ENCODE measurements around the gene ZFAND6. TPM values are rescaled to one million over a fixed set of nuclear protein-coding genes. Genes with fewer than 3 reads are reported as not detected.
"Not testable (repeated sequence)": the region's sequence is repeated elsewhere in the genome, so short reads cannot be mapped to it uniquely, and the experiment has no call there.

The ZFAND6 gene
- total RNA-seq, 4 donors from 2014 or later: 119 to 452 (median 172) TPM

DNA sequence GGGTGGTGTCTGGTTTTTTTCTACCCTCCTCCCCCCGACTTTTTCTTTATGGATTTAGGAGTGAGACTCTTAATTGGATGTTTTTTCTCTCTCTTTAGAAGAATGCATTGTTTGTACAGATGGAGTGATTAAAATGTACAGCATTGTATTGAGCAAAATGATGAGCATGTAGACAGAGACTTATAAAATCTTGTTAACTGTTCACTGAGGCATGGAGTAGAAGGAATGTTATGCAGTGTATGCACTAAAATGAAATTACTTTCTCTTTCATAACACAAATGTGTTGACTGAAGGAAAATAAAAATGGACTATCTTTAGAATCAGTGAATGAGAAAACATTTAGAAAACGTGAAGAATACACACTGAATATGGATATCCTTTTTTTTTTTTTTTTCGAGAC, 39.8 kb downstream of the ZFAND6 start:
- TF ChIP-seq, protein P1, sequence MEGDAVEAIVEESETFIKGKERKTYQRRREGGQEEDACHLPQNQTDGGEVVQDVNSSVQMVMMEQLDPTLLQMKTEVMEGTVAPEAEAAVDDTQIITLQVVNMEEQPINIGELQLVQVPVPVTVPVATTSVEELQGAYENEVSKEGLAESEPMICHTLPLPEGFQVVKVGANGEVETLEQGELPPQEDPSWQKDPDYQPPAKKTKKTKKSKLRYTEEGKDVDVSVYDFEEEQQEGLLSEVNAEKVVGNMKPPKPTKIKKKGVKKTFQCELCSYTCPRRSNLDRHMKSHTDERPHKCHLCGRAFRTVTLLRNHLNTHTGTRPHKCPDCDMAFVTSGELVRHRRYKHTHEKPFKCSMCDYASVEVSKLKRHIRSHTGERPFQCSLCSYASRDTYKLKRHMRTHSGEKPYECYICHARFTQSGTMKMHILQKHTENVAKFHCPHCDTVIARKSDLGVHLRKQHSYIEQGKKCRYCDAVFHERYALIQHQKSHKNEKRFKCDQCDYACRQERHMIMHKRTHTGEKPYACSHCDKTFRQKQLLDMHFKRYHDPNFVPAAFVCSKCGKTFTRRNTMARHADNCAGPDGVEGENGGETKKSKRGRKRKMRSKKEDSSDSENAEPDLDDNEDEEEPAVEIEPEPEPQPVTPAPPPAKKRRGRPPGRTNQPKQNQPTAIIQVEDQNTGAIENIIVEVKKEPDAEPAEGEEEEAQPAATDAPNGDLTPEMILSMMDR (IDR thresholded peaks at IDR 0.05): no peak
- TF ChIP-seq POLR2A (IDR thresholded peaks at IDR 0.05): no peak
- Histone ChIP-seq H3K4me1 (peaks cover 0 to 16% of the 10 kb centered on the region in 2 donors), H3K27ac (no peak overlapping the region)

DNA sequence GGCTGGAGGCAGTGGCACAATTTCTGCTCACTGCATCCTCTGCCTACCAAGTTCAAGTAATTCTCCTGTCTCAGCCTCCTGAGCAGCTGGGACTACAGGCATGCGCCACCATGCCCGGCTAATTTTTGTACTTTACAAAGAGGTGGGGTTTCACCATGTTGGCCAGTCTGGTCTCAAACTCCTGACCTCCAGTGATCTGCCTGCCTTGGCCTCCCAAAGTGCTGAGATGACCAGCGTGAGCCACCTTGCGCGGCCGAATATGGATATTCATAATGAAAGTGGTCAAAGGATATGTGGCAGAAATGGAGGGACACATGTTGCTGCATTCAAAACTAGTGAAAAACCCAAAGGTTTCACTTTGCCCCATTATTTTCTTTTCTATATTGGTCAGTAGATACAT, 40.2 kb downstream of the ZFAND6 start:
- H3K9me3 ChIP-seq; H3K36me3 ChIP-seq; H3K27me3 ChIP-seq; H3K27ac ChIP-seq; DNase-seq; intact Hi-C loops (cut with DNase I; ENCODE audit: low total_unique reads); H3K4me3 ChIP-seq: not testable (repeated sequence)
- peaks cover 0 to 16% of the 10 kb centered on the region in 2 donors for H3K4me1 ChIP-seq

More for the DNA sequence above, 39.8 kb downstream of the ZFAND6 start:
- H3K4me3 ChIP-seq: no peak overlapping the region
- intact Hi-C loops (cut with DNase I; ENCODE audit: low total_unique reads): no loop called here
- no peak for DNase-seq
- no peaks in the 10 kb centered on the region for H3K27me3 ChIP-seq
- H3K9me3 ChIP-seq: no peaks in the 10 kb centered on the region
- no peaks in the 10 kb centered on the region for H3K36me3 ChIP-seq

DNA sequence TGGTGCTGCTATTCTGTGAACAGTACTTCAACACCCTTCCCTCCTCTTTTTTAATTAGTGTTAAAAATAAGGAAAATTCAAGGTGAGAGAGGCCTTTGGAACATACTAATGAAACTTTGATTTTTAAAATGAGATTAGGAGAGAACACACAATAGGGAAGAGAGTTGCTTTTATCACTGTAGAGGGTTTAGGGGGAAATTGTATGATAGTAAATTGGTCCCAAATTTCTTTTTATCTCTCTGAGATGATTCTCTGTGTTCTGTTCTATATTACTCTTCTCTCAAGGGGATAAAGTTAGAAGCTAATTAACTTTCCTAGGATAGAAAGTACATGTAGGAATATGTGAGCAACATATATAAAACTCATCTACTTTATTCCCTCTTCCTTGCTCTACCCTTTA, 40.8 kb downstream of the ZFAND6 start:
- Histone ChIP-seq H3K36me3 (no peaks in the 10 kb centered on the region), H3K27me3 (no peaks in the 10 kb centered on the region), H3K4me3 (no peak overlapping the region), H3K4me1 (peaks cover 0 to 14% of the 10 kb centered on the region in 2 donors), H3K9me3 (no peaks in the 10 kb centered on the region), H3K27ac (no peak overlapping the region)
- no peak for TF ChIP-seq POLR2A (IDR thresholded peaks at IDR 0.05)
- no peak for DNase-seq
- intact Hi-C loops (cut with DNase I; ENCODE audit: low total_unique reads): no loop called here

DNA sequence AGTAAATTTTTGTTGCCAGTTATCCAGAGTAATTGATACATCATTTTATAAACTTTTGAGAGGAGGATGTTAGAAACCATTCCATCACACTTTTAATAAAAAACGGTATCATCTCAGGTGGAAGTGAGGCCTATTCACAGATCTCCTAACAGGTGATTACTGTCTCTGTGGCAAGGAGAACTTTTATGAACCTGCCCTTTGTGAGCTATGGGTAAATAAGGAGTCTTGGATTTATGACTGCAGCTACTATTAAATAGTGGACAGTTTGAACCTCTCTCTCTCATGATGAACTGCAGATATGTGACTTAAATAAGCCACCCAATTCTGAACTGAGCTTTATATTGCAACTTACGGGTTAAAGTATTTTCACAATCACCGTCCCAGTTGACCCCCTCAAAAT, 45.7 kb downstream of the ZFAND6 start:
- intact Hi-C loops (cut with DNase I; ENCODE audit: low total_unique reads): no loop called here
- Histone ChIP-seq H3K27ac (no peak overlapping the region), H3K9me3 (no peaks in the 10 kb centered on the region), H3K27me3 (no peaks in the 10 kb centered on the region), H3K36me3 (no peaks in the 10 kb centered on the region), H3K4me3 (no peak overlapping the region), H3K4me1 (no peaks in the 10 kb centered on the region)
- TF ChIP-seq POLR2A (IDR thresholded peaks at IDR 0.05): no peak
- TF ChIP-seq, protein P1 (IDR thresholded peaks at IDR 0.05): no peak
- DNase-seq: no peak

DNA sequence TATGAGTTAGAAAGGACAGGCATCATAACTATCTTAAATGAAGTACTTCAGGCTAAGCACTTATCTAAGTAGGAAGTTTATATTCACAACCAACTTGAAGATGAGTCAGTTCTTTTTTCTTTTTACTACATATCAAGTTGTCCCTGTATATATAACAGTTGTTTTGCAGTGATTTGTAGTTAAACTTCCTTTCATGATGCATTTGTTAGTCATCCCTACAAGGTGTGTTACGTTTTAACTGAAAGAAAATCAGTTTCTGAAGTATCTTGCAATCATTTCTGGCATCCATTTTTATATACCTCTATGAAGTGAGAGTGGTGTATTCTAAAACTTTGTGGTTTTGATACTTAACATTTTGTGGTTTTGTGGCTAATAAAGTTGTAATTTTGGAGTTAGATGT, 46.1 kb downstream of the ZFAND6 start:
- no peaks in the 10 kb centered on the region for H3K27me3 ChIP-seq
- no peaks in the 10 kb centered on the region for H3K4me1 ChIP-seq
- DNase-seq: no peak
- TF ChIP-seq POLR2A (IDR thresholded peaks at IDR 0.05): no peak
- TF ChIP-seq, protein P1 (IDR thresholded peaks at IDR 0.05): no peak
- H3K4me3 ChIP-seq: no peak overlapping the region
- H3K9me3 ChIP-seq: no peaks in the 10 kb centered on the region
- no peak overlapping the region for H3K27ac ChIP-seq
- intact Hi-C loops (cut with DNase I; ENCODE audit: low total_unique reads): no loop called here
- H3K36me3 ChIP-seq: no peaks in the 10 kb centered on the region

DNA sequence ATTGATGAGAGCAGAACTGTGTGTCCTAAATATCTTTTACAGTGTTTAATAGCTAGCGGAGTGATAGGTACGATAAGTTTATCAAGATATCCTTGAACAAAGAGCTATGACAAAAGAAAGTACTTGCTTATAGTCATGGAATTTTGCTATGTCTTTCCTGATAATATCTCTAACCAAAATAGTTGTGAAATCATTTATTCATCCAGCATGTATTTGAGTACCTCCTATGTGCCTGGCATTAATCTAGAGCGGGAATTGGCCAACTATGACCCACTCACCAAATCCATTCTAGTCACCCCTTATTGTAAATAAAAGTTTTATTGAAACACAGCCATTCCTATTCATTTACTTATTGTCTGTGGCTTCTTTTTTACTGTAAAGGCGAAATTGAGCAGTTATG, 46.6 kb downstream of the ZFAND6 start:
- no peak for TF ChIP-seq POLR2A (IDR thresholded peaks at IDR 0.05)
- TF ChIP-seq, protein P1 (IDR thresholded peaks at IDR 0.05): no peak
- intact Hi-C loops (cut with DNase I; ENCODE audit: low total_unique reads): no loop called here
- no peaks in the 10 kb centered on the region for H3K4me1 ChIP-seq
- DNase-seq: no peak
- no peaks in the 10 kb centered on the region for H3K27me3 ChIP-seq
- H3K4me3 ChIP-seq: no peak overlapping the region
- no peaks in the 10 kb centered on the region for H3K36me3 ChIP-seq
- H3K27ac ChIP-seq: no peak overlapping the region
- no peaks in the 10 kb centered on the region for H3K9me3 ChIP-seq
